Stimulated activated CD4-positive, alpha-beta T cell treated with anti-CD3 and anti-CD28 coated beads, Interleukin-12 subunit alpha, Interleukin-12 subunit beta, amount 100 ng/mL, for 24 hours (primary cell): ENCODE measurements around the gene ATP5F1D.
"Not testable (repeated sequence)": the region's sequence is repeated elsewhere in the genome, so short reads cannot be mapped to it uniquely, and the experiment has no call there.

Source experiments
- DNase-seq, 2 experiments: peaks; one replicate each; pipeline ENCODE4 v3.0.0-alpha.2; 2020; ENCODE audit warnings: low read depth in 2 of 2

ATP5F1D gene

GRCh38 chr19:1241417-1242095 lies at the start of gene ATP5F1D:
Gene ATP5F1D, plus strand, starts transcription at chr19:1241751. Its CDS starts 100 bp downstream, at chr19:1241851.
- peak; percentile 84 to 86 for DNase-seq

GRCh38 chr19:1199531-1199930 lies 42.0 kb upstream of the ATP5F1D start:
- no peak for DNase-seq

GRCh38 chr19:1200614-1201013 lies 40.9 kb upstream of the ATP5F1D start:
- DNase-seq = not testable (repeated sequence)

GRCh38 chr19:1205114-1206099 lies 36.1 kb upstream of the ATP5F1D start, which contains the start of gene STK11:
Gene STK11, plus strand, starts transcription at chr19:1205778. Its CDS starts 1,136 bp downstream, at chr19:1206914.
- peak; percentile 99 for DNase-seq

GRCh38 chr19:1206150-1206863 lies 35.2 kb upstream of the ATP5F1D start:
- DNase-seq = no peak

- DNase-seq = no peak
Measured at GRCh38 chr19:1206864-1207450, 34.6 kb upstream of the ATP5F1D start.

- DNase-seq = not testable (repeated sequence)
Measured at GRCh38 chr19:1208830-1209229, 32.7 kb upstream of the ATP5F1D start.

- DNase-seq = no peak
Measured at GRCh38 chr19:1210227-1210538, 31.4 kb upstream of the ATP5F1D start.

- DNase-seq = no peak
Measured at GRCh38 chr19:1211494-1212234, 29.9 kb upstream of the ATP5F1D start.

GRCh38 chr19:1213391-1214286 lies 27.9 kb upstream of the ATP5F1D start:
- DNase-seq = peak in 1 of 2 experiments; percentile 48

- DNase-seq = no peak
Measured at GRCh38 chr19:1214299-1214861, 27.2 kb upstream of the ATP5F1D start.

- no peak for DNase-seq
Measured at GRCh38 chr19:1214862-1215731, 26.5 kb upstream of the ATP5F1D start.

GRCh38 chr19:1216756-1217155 lies 24.8 kb upstream of the ATP5F1D start:
- DNase-seq = no peak

GRCh38 chr19:1217366-1217765 lies 24.2 kb upstream of the ATP5F1D start:
- DNase-seq = no peak

GRCh38 chr19:1218751-1219567 lies 22.6 kb upstream of the ATP5F1D start:
- no peak for DNase-seq

- DNase-seq = no peak
Measured at GRCh38 chr19:1219786-1220476, 21.6 kb upstream of the ATP5F1D start.

GRCh38 chr19:1220477-1220930 lies 21.0 kb upstream of the ATP5F1D start:
- DNase-seq = no peak
